HG02571 (cell line): ENCODE data around the gene R3HDM4.
"Not testable (repeated sequence)": the region's sequence is repeated elsewhere in the genome, so short reads cannot be mapped to it uniquely, and the experiment has no call there.

Source experiments
- ATAC-seq: cut with Tn5 transposase; IDR thresholded peaks from one replicate; pipeline ENCODE4 v1.9.1; 2021; ENCODE audit warnings: mild to moderate bottlenecking, moderate library complexity; ENCODE audit not compliant: unreplicated experiment

R3HDM4 gene

DNA sequence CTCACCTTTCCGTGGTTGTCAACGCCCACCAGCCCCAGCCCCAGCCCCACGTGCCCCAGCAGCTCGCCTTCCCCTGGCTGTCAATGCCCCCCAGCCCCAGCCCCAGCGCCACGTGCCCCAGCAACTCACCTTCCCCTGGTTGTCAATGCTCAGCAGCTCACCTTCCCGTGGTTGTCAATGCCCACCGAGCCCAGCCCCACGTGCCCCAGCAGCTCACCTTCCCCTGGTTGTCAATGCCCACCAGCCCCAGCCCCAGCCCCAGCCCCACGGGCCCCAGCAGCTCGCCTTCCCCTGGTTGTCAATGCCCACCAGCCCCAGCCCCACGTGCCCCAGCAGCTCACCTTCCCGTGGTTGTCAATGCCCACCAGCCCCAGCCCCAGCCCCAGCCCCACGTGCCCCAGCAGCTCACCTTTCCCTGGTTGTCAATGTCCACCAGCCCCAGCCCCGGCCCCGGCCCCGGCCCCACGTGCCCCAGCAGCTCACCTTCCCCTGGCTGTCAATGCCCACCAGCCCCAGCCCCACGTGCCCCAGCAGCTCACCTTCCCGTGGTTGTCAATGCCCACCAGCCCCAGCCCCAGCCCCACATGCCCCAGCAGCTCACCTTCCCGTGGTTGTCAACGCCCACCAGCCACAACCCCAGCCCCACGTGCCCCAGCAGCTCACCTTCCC lies 34.9 kb downstream of the R3HDM4 start:
- ATAC-seq: not testable (repeated sequence)

DNA sequence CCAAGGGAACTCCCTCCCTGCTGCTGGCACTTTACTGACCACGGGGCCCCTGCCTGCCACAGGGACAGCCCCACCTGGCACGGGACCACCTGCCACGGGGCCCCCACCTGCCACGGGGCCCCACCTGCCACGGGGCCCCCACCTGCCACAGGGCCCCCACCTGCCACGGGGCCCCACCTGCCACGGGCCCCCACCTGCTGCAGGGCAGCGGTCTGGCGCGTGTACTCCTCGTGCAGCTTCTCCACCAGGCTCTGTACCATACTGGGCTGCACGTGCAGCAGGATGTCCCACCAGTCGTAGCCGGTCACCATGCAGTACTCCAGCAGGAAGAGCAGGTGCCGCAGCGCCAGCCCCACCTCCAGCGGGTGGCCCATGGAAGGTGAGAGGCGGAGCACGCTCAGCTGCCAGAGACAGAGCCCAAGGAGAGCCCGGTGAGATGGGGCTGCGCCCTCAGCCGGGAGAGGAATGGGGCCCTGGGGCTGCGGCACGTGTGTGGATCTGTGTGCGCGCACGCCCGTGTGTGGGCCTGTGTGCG lies 36.2 kb downstream of the R3HDM4 start:
- ATAC-seq: no peak

- no peak for ATAC-seq
Measured at GRCh38 chr19:876089-876488, 36.9 kb downstream of the R3HDM4 start.

- no peak for ATAC-seq
Measured at GRCh38 chr19:875265-875879, 37.6 kb downstream of the R3HDM4 start.

GRCh38 chr19:873561-874041 lies 39.4 kb downstream of the R3HDM4 start:
- no peak for ATAC-seq

- no peak for ATAC-seq
Measured at GRCh38 chr19:873084-873483, 39.9 kb downstream of the R3HDM4 start.

GRCh38 chr19:872266-872951 lies 40.6 kb downstream of the R3HDM4 start:
- ATAC-seq: no peak

GRCh38 chr19:871446-872265 lies 41.4 kb downstream of the R3HDM4 start:
- ATAC-seq: no peak

DNA sequence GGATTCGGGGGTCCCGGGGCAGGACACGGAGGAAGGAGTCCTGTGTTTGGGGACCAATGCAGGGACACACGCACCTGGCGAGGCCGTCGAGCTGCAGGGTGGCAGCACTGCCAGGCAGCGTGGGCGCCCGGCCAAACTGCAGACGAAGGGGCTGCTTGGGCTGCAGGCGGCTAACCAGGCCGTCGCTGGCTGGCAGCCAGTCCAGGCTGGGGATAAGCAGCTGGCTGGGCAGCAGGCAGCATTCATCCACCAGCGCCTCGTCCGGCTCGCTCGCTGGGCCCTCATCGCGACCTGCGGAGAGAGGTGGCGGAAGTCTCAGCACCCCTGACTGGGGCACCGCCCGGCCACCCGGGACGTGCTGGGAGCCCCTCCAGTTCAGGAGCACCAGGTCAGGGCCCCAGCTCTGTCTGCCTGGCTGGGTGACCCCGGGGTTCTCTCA lies 42.0 kb downstream of the R3HDM4 start:
- ATAC-seq: no peak

DNA sequence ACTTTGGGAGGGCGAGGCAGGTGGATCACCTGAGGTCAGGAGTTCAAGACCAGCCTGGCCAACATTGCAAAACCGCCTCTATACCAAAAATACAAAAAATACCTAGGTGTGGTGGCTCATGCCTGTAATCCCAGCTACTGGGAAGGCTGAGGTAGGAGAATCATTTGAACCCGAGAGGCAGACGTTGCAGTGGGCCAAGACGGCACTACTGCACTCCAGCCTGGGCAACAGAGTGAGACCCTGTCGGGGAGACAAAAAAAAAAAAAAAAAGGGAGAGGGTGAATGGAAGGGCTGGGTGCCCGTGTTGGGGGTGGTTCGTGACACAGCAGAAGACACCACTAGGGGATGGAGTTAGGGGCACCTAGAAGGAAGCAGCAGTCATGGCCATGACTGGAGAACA lies 42.7 kb downstream of the R3HDM4 start:
- no peak for ATAC-seq

GRCh38 chr19:869245-870177 lies 43.5 kb downstream of the R3HDM4 start:
- no peak for ATAC-seq

GRCh38 chr19:868458-869244 lies 44.4 kb downstream of the R3HDM4 start:
- no peak for ATAC-seq

- no peak for ATAC-seq
Measured at GRCh38 chr19:867855-868457, 45.1 kb downstream of the R3HDM4 start.

GRCh38 chr19:867301-867793 lies 45.7 kb downstream of the R3HDM4 start:
- no peak for ATAC-seq

DNA sequence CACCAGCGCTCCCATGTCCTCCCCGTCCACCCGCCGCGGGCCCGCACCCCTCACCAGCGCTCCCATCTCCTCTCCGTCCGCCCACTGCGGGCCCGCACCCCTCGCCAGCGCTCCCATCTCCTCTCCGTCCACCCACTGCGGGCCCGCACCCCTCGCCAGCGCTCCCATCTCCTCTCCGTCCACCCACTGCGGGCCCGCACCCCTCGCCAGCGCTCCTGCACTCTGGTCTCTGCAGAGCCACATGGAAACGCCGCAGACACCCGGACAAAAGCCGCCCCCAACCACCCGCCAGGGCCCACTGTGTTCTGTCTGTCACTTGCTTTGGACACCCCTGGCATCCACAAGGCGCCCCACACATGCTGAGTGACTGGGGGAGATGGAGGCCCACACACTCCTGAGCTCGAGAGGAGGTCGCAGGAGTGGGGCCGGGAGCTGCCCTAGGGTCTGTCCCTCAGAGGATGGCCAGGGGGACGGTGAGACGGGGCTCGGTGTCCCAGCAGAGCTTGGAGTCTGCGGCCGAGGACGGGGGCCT lies 46.2 kb downstream of the R3HDM4 start:
- ATAC-seq: no peak

- ATAC-seq: no peak
Measured at GRCh38 chr19:863315-863620, 49.8 kb downstream of the R3HDM4 start.

DNA sequence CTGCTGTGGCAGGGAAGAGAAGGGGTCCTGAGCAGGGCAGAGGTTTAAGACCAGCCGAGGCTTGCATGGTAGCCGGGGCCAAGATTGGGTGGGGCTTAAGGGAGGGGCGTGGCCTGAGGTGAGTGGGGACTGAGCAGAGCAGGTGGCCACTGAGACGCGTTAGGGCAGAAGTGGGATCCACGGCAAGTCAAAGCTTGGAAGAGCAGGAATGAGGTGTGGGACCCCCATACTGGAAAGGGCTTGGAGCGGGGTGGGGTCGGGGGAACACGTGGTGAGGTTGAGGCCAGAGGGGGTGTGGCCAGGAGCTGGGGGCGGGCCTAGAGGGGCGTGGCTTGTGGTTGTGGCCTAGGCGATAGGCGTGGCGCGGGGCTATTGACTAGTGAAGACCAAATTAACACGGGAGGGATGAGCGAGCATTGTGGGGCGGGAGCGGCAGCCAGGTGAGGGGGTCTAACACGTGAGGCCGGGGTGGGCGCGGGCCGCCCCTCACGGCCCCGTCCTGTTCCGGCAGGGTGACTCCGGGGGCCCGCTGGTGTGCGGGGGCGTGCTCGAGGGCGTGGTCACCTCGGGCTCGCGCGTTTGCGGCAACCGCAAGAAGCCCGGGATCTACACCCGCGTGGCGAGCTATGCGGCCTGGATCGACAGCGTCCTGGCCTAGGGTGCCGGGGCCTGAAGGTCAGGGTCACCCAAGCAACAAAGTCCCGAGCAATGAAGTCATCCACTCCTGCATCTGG lies 50.3 kb downstream of the R3HDM4 start:
- ATAC-seq: no peak
